OCI-LY7 (cell line): ENCODE results near the gene POPDC3. TPM values are rescaled to one million over a fixed set of nuclear protein-coding genes. Genes with fewer than 3 reads are reported as not detected.

Source experiments
- Bru-seq: library from RNA; stranded (reverse); fragments of 400-500 nt; gene quantifications from one replicate; lab custom pipeline; 2021; lab: Mats Ljungman, UMichigan
- BruChase-seq, 2 experiments: library from RNA; stranded (reverse); fragments of 400-500 nt; gene quantifications; one replicate each; lab custom pipeline; 2021; lab: Mats Ljungman, UMichigan
- BruUV-seq: library from RNA; stranded (reverse); fragments of 400-500 nt; replicated peaks from 2 replicates; lab custom pipeline; 2021; lab: Mats Ljungman, UMichigan
- CTCF ChIA-PET: fragments of 300-600 bp; sonication (Branson Sonifier 250); formaldehyde crosslinking; loops from one replicate; lab custom pipeline; 2022; ENCODE audit warnings: antibody characterized with exemption; ENCODE audit not compliant: unreplicated experiment; lab: Charles Lee
- POLR2A ChIA-PET: fragments of 300-600 bp; sonication (Branson Sonifier 250); formaldehyde crosslinking; loops from one replicate; lab custom pipeline; 2022; ENCODE audit warnings: antibody characterized with exemption; lab: Charles Lee
- DNase-seq: peaks from one replicate; pipeline ENCODE4 v3.0.0-alpha.2; 2015; ENCODE audit warnings: low spot score
- H2AFZ ChIP-seq: fragments of 200-600 bp; sonication (generic), shearing (Covaris generic); 2 replicates; pipeline ENCODE4 v1.6.1; 2014; ENCODE audit warnings: mild to moderate bottlenecking, antibody characterized with exemption, low read length, moderate library complexity
- H3K27ac ChIP-seq: fragments of 200-600 bp; sonication (generic); 2 replicates; pipeline ENCODE4 v1.5.1; 2014; ENCODE audit warnings: mixed run types, low read depth, mild to moderate bottlenecking, moderate library complexity, low read length, inconsistent platforms; ENCODE audit not compliant: poor library complexity, severe bottlenecking
- H3K36me3 ChIP-seq: fragments of 200-600 bp; sonication (generic); 2 replicates; pipeline ENCODE4 v1.6.1; 2014; ENCODE audit warnings: mild to moderate bottlenecking, antibody characterized with exemption, low read length, moderate library complexity, mixed read lengths; ENCODE audit not compliant: insufficient read depth
- H3K4me1 ChIP-seq: fragments of 200-600 bp; sonication (generic); 2 replicates; pipeline ENCODE4 v1.5.1; 2014; ENCODE audit warnings: mild to moderate bottlenecking, low read length; ENCODE audit not compliant: insufficient read depth, poor library complexity, severe bottlenecking
- H3K4me2 ChIP-seq: fragments of 200-600 bp; sonication (generic); 2 replicates; pipeline ENCODE4 v1.6.1; 2014; ENCODE audit warnings: mild to moderate bottlenecking, low read length
- H3K4me3 ChIP-seq: fragments of 200-600 bp; sonication (generic); 2 replicates; pipeline ENCODE4 v1.5.1; 2014; ENCODE audit warnings: mild to moderate bottlenecking, low read depth, low read length; ENCODE audit not compliant: poor library complexity, severe bottlenecking
- H3K79me2 ChIP-seq: fragments of 200-600 bp; sonication (generic); 2 replicates; pipeline ENCODE4 v1.6.1; 2016; ENCODE audit warnings: low read depth, mild to moderate bottlenecking, low read length, moderate library complexity, mixed read lengths; ENCODE audit not compliant: insufficient read depth
- H3K9me2 ChIP-seq: fragments of 200-600 bp; sonication (generic); 2 replicates; pipeline ENCODE4 v1.6.1; 2016; ENCODE audit warnings: mild to moderate bottlenecking, low read length, mixed read lengths; ENCODE audit not compliant: insufficient read depth
- H3K9me3 ChIP-seq: fragments of 200-600 bp; sonication (generic); 2 replicates; pipeline ENCODE4 v1.6.1; 2014; ENCODE audit warnings: mild to moderate bottlenecking, mixed run types, low read length, mixed read lengths
- H4K20me1 ChIP-seq: fragments of 200-600 bp; sonication (generic); 2 replicates; pipeline ENCODE4 v1.6.1; 2014; ENCODE audit warnings: mild to moderate bottlenecking, antibody characterized with exemption, low read length, moderate library complexity, mixed read lengths; ENCODE audit not compliant: insufficient read depth
- CTCF ChIP-seq: fragments of 200-600 bp; sonication (generic); conservative IDR thresholded peaks from 2 replicates; pipeline ENCODE4 v1.5.1; 2014; ENCODE audit warnings: mild to moderate bottlenecking, antibody characterized with exemption, low read length, moderate library complexity, mixed read lengths
- EZH2phosphoT487 ChIP-seq: fragments of 200-600 bp; sonication (generic); IDR thresholded peaks from 2 replicates; pipeline ENCODE4 v1.6.1; 2018; ENCODE audit warnings: low read depth, borderline replicate concordance, mild to moderate bottlenecking, mixed run types, antibody characterized with exemption, low read length, moderate library complexity, mixed read lengths
- intact Hi-C: fragments of 100-400 bp; cut with micrococcal nuclease; formaldehyde crosslinking; loops from one replicate; pipeline ENCODE4 v1.10.0; 2022; ENCODE audit not compliant: unreplicated experiment
- long read RNA-seq: library from polyadenylated mRNA; stranded (forward); transcript quantifications from one replicate; pipeline ENCODE4 v2.0.0, GENCODE V29; 2022
- total RNA-seq, 2 experiments: library from RNA; depleted of rRNA in 1 of 2; stranded (reverse); fragments of >200 nt in 1 of 2; shearing (Covaris generic) in 1 of 2; gene quantifications; 2 replicates each; pipeline ENCODE4 v1.2.3, GENCODE V29; 2014 to 2022

The POPDC3 gene
- total RNA-seq (2014; rRNA removed; shearing (Covaris generic)) (not detected in 2 replicates), total RNA-seq (2022) (not detected in 2 replicates), Bru-seq, nascent RNA (not detected), BruChase-seq, experiment 1, labeled RNA remaining after a 6-hour chase (not detected), BruChase-seq, experiment 2, labeled RNA remaining after a 2-hour chase (percentile 11 among the genes with signal in this experiment)
- long read RNA-seq: 0 reads

- H3K36me3 ChIP-seq: no peaks in the 10 kb centered on the region
- TF ChIP-seq EZH2phosphoT487 (no peak), CTCF (no peak)
- H3K27ac ChIP-seq: no peak within 1 kb of the TSS
- intact Hi-C loops: no loop called here
- POLR2A ChIA-PET: no interaction called here
- no peaks in the 10 kb centered on the region for H3K4me1 ChIP-seq
- H4K20me1 ChIP-seq: no peaks in the 10 kb centered on the region
- H3K9me3 ChIP-seq: no peaks in the 10 kb centered on the region
- no peaks in the 10 kb centered on the region for H3K9me2 ChIP-seq
- CTCF ChIA-PET: no interaction called here
- DNase-seq: no peak
- H2AFZ ChIP-seq: no peak within 1 kb of the TSS
- no peaks in the 10 kb centered on the region for H3K79me2 ChIP-seq
- H3K4me2 ChIP-seq: no peak within 1 kb of the TSS
- no peak within 1 kb of the TSS for H3K4me3 ChIP-seq
- no TSS peak for BruUV-seq
These were observed at the start of gene POPDC3 for GRCh38 chr6:105179244-105180065. Gene POPDC3 (minus strand): TSS chr6:105180014. CDS start chr6:105161909, 18,105 bp downstream.

- H3K4me2 ChIP-seq: no peak overlapping the region
- no peaks in the 10 kb centered on the region for H4K20me1 ChIP-seq
- ChIA-PET CTCF (no interaction called here), POLR2A (no interaction called here)
- H3K27ac ChIP-seq: no peak overlapping the region
- no peaks in the 10 kb centered on the region for H3K4me1 ChIP-seq
- no peaks in the 10 kb centered on the region for H3K79me2 ChIP-seq
- H2AFZ ChIP-seq: no peak overlapping the region
- no peaks in the 10 kb centered on the region for H3K36me3 ChIP-seq
- BruUV-seq: no TSS peak
- no peaks in the 10 kb centered on the region for H3K9me2 ChIP-seq
- H3K9me3 ChIP-seq: no peaks in the 10 kb centered on the region
- TF ChIP-seq EZH2phosphoT487 (no peak), CTCF (no peak)
- intact Hi-C loops: no loop called here
- H3K4me3 ChIP-seq: no peak overlapping the region
- no peak for DNase-seq
These were observed 47.5 kb upstream of the POPDC3 start for GRCh38 chr6:105227295-105227767.
